ENCODE data around the gene FAM193A.
"Not testable (repeated sequence)": the region's sequence is repeated elsewhere in the genome, so short reads cannot be mapped to it uniquely, and the experiment has no call there.

The FAM193A gene

GRCh38 chr4:2650276-2650675 lies 113.8 kb downstream of the FAM193A start:
- no peak for DNase-seq (ENCODE audit: low read depth, low spot score)

GRCh38 chr4:2651546-2651945 lies 115.1 kb downstream of the FAM193A start:
- no peak for DNase-seq (ENCODE audit: low read depth, low spot score)

GRCh38 chr4:2651998-2652397 lies 115.6 kb downstream of the FAM193A start:
- DNase-seq (ENCODE audit: low read depth, low spot score), result no peak

GRCh38 chr4:2652415-2653160 lies 116.1 kb downstream of the FAM193A start:
- no peak for DNase-seq (ENCODE audit: low read depth, low spot score)

GRCh38 chr4:2660596-2661211 lies 124.3 kb downstream of the FAM193A start:
- DNase-seq (ENCODE audit: low read depth, low spot score), result no peak

- DNase-seq (ENCODE audit: low read depth, low spot score), result no peak
Measured at GRCh38 chr4:2662598-2662997, 126.2 kb downstream of the FAM193A start.

- no peak for DNase-seq (ENCODE audit: low read depth, low spot score)
Measured at GRCh38 chr4:2663275-2663674, 126.8 kb downstream of the FAM193A start.

- DNase-seq (ENCODE audit: low read depth, low spot score), result no peak
Measured at GRCh38 chr4:2666722-2667247, 130.3 kb downstream of the FAM193A start.

GRCh38 chr4:2667428-2667827 lies 131.0 kb downstream of the FAM193A start:
- no peak for DNase-seq (ENCODE audit: low read depth, low spot score)

- no peak for DNase-seq (ENCODE audit: low read depth, low spot score)
Measured at GRCh38 chr4:2671267-2671895, 134.9 kb downstream of the FAM193A start.

- DNase-seq (ENCODE audit: low read depth, low spot score), result no peak
Measured at GRCh38 chr4:2672082-2672481, 135.6 kb downstream of the FAM193A start.

GRCh38 chr4:2672700-2673099 lies 136.3 kb downstream of the FAM193A start:
- no peak for DNase-seq (ENCODE audit: low read depth, low spot score)

- DNase-seq (ENCODE audit: low read depth, low spot score), result no peak
Measured at GRCh38 chr4:2673157-2673556, 136.7 kb downstream of the FAM193A start.

GRCh38 chr4:2679762-2680161 lies 143.3 kb downstream of the FAM193A start:
- DNase-seq (ENCODE audit: low read depth, low spot score), result not testable (repeated sequence)

GRCh38 chr4:2684486-2684885 lies 148.0 kb downstream of the FAM193A start:
- no peak for DNase-seq (ENCODE audit: low read depth, low spot score)

- DNase-seq (ENCODE audit: low read depth, low spot score), result no peak
Measured at GRCh38 chr4:2685541-2685940, 149.1 kb downstream of the FAM193A start.

GRCh38 chr4:2686379-2687265 lies 150.2 kb downstream of the FAM193A start:
- no peak for DNase-seq (ENCODE audit: low read depth, low spot score)

- no peak for DNase-seq (ENCODE audit: low read depth, low spot score)
Measured at GRCh38 chr4:2688281-2688680, 151.8 kb downstream of the FAM193A start.

- DNase-seq (ENCODE audit: low read depth, low spot score), result no peak
Measured at GRCh38 chr4:2688697-2689096, 152.2 kb downstream of the FAM193A start.

- no peak for DNase-seq (ENCODE audit: low read depth, low spot score)
Measured at GRCh38 chr4:2689114-2689513, 152.7 kb downstream of the FAM193A start.

GRCh38 chr4:2689825-2690700 lies 153.6 kb downstream of the FAM193A start:
- no peak for DNase-seq (ENCODE audit: low read depth, low spot score)
